Hematopoietic multipotent progenitor cell treated with erythropoietin and hydrocortisone succinate and interleukin-3 and kit ligand, for 6 days (in vitro differentiated cells): ENCODE measurements around the gene TRIM40.
"Not testable (repeated sequence)": the region's sequence is repeated elsewhere in the genome, so short reads cannot be mapped to it uniquely, and the experiment has no call there.

Source experiments
- DNase-seq: peaks from one replicate; pipeline ENCODE4 v3.0.0-alpha.2; 2015

TRIM40 gene

GRCh38 chr6:30113841-30114240, 22.1 kb upstream of the TRIM40 start:
- DNase-seq = no peak

GRCh38 chr6:30116724-30117123, 19.2 kb upstream of the TRIM40 start:
- DNase-seq = no peak

GRCh38 chr6:30118691-30119090, 17.2 kb upstream of the TRIM40 start:
- DNase-seq = not testable (repeated sequence)

- no peak for DNase-seq
Measured at GRCh38 chr6:30121446-30122366, 14.2 kb upstream of the TRIM40 start.

- DNase-seq = no peak
Measured at GRCh38 chr6:30122515-30122914, 13.4 kb upstream of the TRIM40 start.

- no peak for DNase-seq
Measured at GRCh38 chr6:30127238-30128093, 8.5 kb upstream of the TRIM40 start.

- no peak for DNase-seq
Measured at GRCh38 chr6:30129265-30130178, 6.4 kb upstream of the TRIM40 start.

GRCh38 chr6:30130179-30130679, 5.7 kb upstream of the TRIM40 start:
- DNase-seq = no peak

- DNase-seq = peak; percentile 96
Measured at GRCh38 chr6:30130887-30131862, 4.8 kb upstream of the TRIM40 start.

GRCh38 chr6:30131947-30132497, 3.9 kb upstream of the TRIM40 start:
- no peak for DNase-seq

- DNase-seq = no peak
Measured at GRCh38 chr6:30135147-30135546, 793 bp upstream of the TRIM40 start.

GRCh38 chr6:30136570-30137286, 788 bp downstream of the TRIM40 start:
- no peak for DNase-seq

- DNase-seq = not testable (repeated sequence)
Measured at GRCh38 chr6:30140240-30140639, 4.3 kb downstream of the TRIM40 start.

- DNase-seq = no peak
Measured at GRCh38 chr6:30142665-30143064, 6.7 kb downstream of the TRIM40 start.

GRCh38 chr6:30143780-30144179, 7.8 kb downstream of the TRIM40 start:
- no peak for DNase-seq

GRCh38 chr6:30144811-30145210, 8.9 kb downstream of the TRIM40 start:
- no peak for DNase-seq

GRCh38 chr6:30145818-30146217, 9.9 kb downstream of the TRIM40 start:
- no peak for DNase-seq

GRCh38 chr6:30147096-30147495, 11.2 kb downstream of the TRIM40 start:
- no peak for DNase-seq

- no peak for DNase-seq
Measured at GRCh38 chr6:30149234-30149633, 13.3 kb downstream of the TRIM40 start.

- no peak for DNase-seq
Measured at GRCh38 chr6:30149858-30150550, 14.1 kb downstream of the TRIM40 start.
